MM.1S (cell line): ENCODE results near the gene KCNH1.

Experiments used
- DNase-seq: peaks from one replicate; pipeline ENCODE4 v3.0.0-alpha.2; 2015
- H2AFZ ChIP-seq: fragments of 300-600 bp; sonication (generic); 2 replicates; pipeline ENCODE4 v1.6.0; 2016; ENCODE audit warnings: antibody characterized with exemption, low read length
- H3F3A ChIP-seq: fragments of 300-600 bp; sonication (generic); 2 replicates; pipeline ENCODE4 v1.6.1; 2016; ENCODE audit warnings: mild to moderate bottlenecking, antibody characterized with exemption, low read length, moderate library complexity, mixed read lengths; ENCODE audit not compliant: insufficient read depth
- H3K27ac ChIP-seq: fragments of 300-600 bp; sonication (generic); 2 replicates; pipeline ENCODE4 v1.5.1; 2016; ENCODE audit warnings: mild to moderate bottlenecking, low read length
- H3K27me3 ChIP-seq: fragments of 300-600 bp; sonication (generic); replicated peaks from 2 replicates; pipeline ENCODE4 v1.6.0; 2016; ENCODE audit warnings: low read length; ENCODE audit not compliant: insufficient read depth
- H3K36me3 ChIP-seq: fragments of 300-600 bp; sonication (generic); replicated peaks from 2 replicates; pipeline ENCODE4 v1.6.1; 2016; ENCODE audit warnings: mild to moderate bottlenecking, low read length, mixed read lengths; ENCODE audit not compliant: insufficient read depth
- H3K4me1 ChIP-seq: fragments of 300-600 bp; sonication (generic); 2 replicates; pipeline ENCODE4 v1.6.1; 2016; ENCODE audit warnings: low read length, mixed read lengths
- H3K4me2 ChIP-seq: fragments of 300-600 bp; sonication (generic); 2 replicates; pipeline ENCODE4 v1.6.0; 2016; ENCODE audit warnings: low read depth, low read length
- H3K4me3 ChIP-seq: fragments of 300-600 bp; sonication (generic); 2 replicates; pipeline ENCODE4 v1.5.1; 2016; ENCODE audit warnings: low read length, mixed read lengths
- H3K79me2 ChIP-seq: fragments of 300-600 bp; sonication (generic); 2 replicates; pipeline ENCODE4 v1.6.1; 2016; ENCODE audit warnings: mixed run types, low read length, mixed read lengths
- H3K9ac ChIP-seq: fragments of 300-600 bp; sonication (generic); 2 replicates; pipeline ENCODE4 v1.6.1; 2016; ENCODE audit warnings: low read length, mixed read lengths
- H3K9me2 ChIP-seq: fragments of 300-600 bp; sonication (generic); replicated peaks from 2 replicates; pipeline ENCODE4 v1.6.1; 2016; ENCODE audit warnings: mild to moderate bottlenecking, low read length, mixed read lengths; ENCODE audit not compliant: insufficient read depth
- H3K9me3 ChIP-seq: fragments of 300-600 bp; sonication (generic); replicated peaks from 2 replicates; pipeline ENCODE4 v1.6.1; 2016; ENCODE audit warnings: mild to moderate bottlenecking, low read length, mixed read lengths; ENCODE audit not compliant: insufficient read depth
- H4K20me1 ChIP-seq: fragments of 300-600 bp; sonication (generic); 2 replicates; pipeline ENCODE4 v1.6.1; 2016; ENCODE audit warnings: mild to moderate bottlenecking, low read length, moderate library complexity, mixed read lengths; ENCODE audit not compliant: insufficient read depth
- EZH2 ChIP-seq: fragments of 300-600 bp; sonication (generic); optimal IDR thresholded peaks from 2 replicates; pipeline ENCODE3; 2017; ENCODE audit warnings: low read depth, mild to moderate bottlenecking, antibody characterized with exemption, low read length, mixed read lengths
- EZH2phosphoT487 ChIP-seq: fragments of 300-600 bp; sonication (generic); IDR thresholded peaks from 2 replicates; pipeline ENCODE4 v1.6.1; 2018; ENCODE audit warnings: antibody characterized with exemption, low read length
- TF ChIP-seq, protein P1 (sequence below): fragments of 300-600 bp; sonication (generic); IDR thresholded peaks from 2 replicates; pipeline ENCODE4 v1.5.1; 2016; ENCODE audit warnings: antibody characterized with exemption, low read length, mixed read lengths

Gene KCNH1

DNA sequence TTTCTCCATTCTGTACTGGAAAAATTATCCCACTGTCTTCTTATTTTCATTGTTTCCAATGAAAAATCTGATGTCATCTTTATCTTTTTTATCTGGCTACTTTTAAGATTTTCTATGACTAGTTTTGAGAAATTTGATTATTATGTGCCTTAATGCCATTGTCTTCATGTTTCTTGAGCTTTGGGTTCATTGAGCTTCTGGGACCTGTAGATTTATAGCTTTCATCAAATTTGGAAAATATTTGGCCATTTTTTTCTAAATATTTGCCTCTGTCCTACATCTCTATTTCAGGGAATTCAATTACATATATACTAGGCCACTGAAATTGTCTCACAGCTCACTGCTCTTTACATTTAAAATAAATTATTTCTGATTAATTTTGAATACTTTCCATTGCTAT lies 38.7 kb upstream of the KCNH1 start:
- no peaks in the 10 kb centered on the region for H3K9me2 ChIP-seq
- no peak for DNase-seq
- H3K27ac ChIP-seq, result no peak overlapping the region
- no peaks in the 10 kb centered on the region for H3K9me3 ChIP-seq
- H3K27me3 ChIP-seq, result no peaks in the 10 kb centered on the region
- no peak overlapping the region for H3K4me2 ChIP-seq
- H3K9ac ChIP-seq, result no peak overlapping the region
- H2AFZ ChIP-seq, result no peak overlapping the region
- H3K4me1 ChIP-seq, result no peaks in the 10 kb centered on the region
- no peaks in the 10 kb centered on the region for H4K20me1 ChIP-seq
- TF ChIP-seq, protein P1, sequence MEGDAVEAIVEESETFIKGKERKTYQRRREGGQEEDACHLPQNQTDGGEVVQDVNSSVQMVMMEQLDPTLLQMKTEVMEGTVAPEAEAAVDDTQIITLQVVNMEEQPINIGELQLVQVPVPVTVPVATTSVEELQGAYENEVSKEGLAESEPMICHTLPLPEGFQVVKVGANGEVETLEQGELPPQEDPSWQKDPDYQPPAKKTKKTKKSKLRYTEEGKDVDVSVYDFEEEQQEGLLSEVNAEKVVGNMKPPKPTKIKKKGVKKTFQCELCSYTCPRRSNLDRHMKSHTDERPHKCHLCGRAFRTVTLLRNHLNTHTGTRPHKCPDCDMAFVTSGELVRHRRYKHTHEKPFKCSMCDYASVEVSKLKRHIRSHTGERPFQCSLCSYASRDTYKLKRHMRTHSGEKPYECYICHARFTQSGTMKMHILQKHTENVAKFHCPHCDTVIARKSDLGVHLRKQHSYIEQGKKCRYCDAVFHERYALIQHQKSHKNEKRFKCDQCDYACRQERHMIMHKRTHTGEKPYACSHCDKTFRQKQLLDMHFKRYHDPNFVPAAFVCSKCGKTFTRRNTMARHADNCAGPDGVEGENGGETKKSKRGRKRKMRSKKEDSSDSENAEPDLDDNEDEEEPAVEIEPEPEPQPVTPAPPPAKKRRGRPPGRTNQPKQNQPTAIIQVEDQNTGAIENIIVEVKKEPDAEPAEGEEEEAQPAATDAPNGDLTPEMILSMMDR, result no peak
- no peak for TF ChIP-seq EZH2phosphoT487
- TF ChIP-seq EZH2, result no peak
- H3K79me2 ChIP-seq, result no peaks in the 10 kb centered on the region
- no peaks in the 10 kb centered on the region for H3F3A ChIP-seq
- no peaks in the 10 kb centered on the region for H3K36me3 ChIP-seq
- H3K4me3 ChIP-seq, result no peak overlapping the region

DNA sequence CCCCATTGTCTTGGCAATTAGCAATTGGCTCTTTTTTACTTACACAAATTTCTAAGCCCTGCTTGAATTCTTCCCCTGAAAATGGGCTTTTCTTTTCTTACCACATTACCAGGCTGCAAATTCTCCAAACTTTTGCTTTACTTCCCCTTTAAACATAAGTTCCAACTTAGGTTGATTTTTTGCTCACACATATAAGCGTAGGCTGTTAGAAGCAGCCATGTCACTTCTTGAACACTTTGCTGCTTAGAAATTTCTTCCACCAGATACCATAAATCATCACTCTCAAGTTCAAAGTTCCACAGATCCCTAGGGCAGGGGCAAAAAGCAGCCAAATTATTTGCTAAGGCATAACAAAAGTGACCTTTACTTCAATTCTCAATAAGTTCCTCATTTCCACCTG lies 35.4 kb upstream of the KCNH1 start:
- H3K27me3 ChIP-seq, result no peaks in the 10 kb centered on the region
- no peak overlapping the region for H3K4me2 ChIP-seq
- TF ChIP-seq, protein P1, result no peak
- TF ChIP-seq EZH2 (no peak), EZH2phosphoT487 (no peak)
- H3K9me3 ChIP-seq, result no peaks in the 10 kb centered on the region
- no peaks in the 10 kb centered on the region for H3K9me2 ChIP-seq
- H4K20me1 ChIP-seq, result no peaks in the 10 kb centered on the region
- H3K9ac ChIP-seq, result no peak overlapping the region
- no peak overlapping the region for H3K4me3 ChIP-seq
- no peak for DNase-seq
- H3K79me2 ChIP-seq, result no peaks in the 10 kb centered on the region
- H3K4me1 ChIP-seq, result no peaks in the 10 kb centered on the region
- H3K27ac ChIP-seq, result no peak overlapping the region
- no peaks in the 10 kb centered on the region for H3F3A ChIP-seq
- no peak overlapping the region for H2AFZ ChIP-seq
- H3K36me3 ChIP-seq, result no peaks in the 10 kb centered on the region

DNA sequence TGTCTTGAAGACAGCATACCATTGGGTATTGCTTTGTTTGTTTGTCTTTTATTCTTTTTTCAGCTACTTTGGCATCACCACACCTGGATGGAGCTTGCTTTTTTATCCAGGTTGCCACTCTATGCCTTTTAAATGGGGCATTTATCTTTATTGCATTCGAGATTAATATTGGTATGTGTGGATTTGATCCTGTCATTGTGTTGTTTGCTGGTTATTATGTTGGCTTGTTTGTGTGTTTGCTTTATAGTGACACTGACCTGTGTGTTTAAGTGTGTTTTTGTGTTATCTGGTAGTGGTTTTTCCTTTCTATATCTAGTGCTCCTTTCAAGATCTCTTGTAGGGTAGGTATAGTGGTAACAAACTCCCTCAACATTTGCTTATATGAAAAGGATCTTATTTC lies 24.9 kb upstream of the KCNH1 start:
- Histone ChIP-seq H3K9me3 (no peaks in the 10 kb centered on the region), H4K20me1 (no peaks in the 10 kb centered on the region), H2AFZ (no peak overlapping the region), H3F3A (no peaks in the 10 kb centered on the region), H3K4me1 (no peaks in the 10 kb centered on the region), H3K79me2 (no peaks in the 10 kb centered on the region), H3K9ac (no peak overlapping the region), H3K4me2 (no peak overlapping the region), H3K27ac (no peak overlapping the region), H3K27me3 (no peaks in the 10 kb centered on the region), H3K4me3 (no peak overlapping the region), H3K36me3 (no peaks in the 10 kb centered on the region), H3K9me2 (no peaks in the 10 kb centered on the region)
- DNase-seq, result no peak
- TF ChIP-seq EZH2phosphoT487 (no peak), EZH2 (no peak)
- TF ChIP-seq, protein P1, result no peak

DNA sequence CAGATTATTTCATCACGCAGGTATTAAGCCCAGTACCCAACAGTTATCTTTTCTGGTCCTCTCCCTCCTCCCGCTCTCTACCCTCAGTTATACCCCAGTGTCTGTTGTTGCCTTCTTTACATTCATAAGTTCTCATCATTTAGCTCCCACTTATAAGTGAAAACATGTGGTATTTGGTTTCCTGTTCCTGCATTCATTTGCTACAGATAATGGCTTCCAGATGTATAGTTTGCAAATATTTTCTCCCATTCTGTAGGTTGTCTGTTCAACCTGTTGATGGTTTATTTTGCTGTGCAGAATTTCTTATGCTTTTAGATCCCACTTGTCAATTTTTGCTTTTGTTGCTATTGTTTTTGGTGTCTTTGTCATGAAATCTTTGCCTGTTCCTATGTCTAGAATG lies 21.1 kb upstream of the KCNH1 start:
- Histone ChIP-seq H2AFZ (no peak overlapping the region), H3F3A (no peaks in the 10 kb centered on the region), H3K4me1 (no peaks in the 10 kb centered on the region), H3K9ac (no peak overlapping the region), H3K4me3 (no peak overlapping the region), H3K27me3 (no peaks in the 10 kb centered on the region), H3K36me3 (no peaks in the 10 kb centered on the region), H3K9me2 (no peaks in the 10 kb centered on the region), H4K20me1 (no peaks in the 10 kb centered on the region), H3K9me3 (no peaks in the 10 kb centered on the region), H3K4me2 (no peak overlapping the region), H3K79me2 (no peaks in the 10 kb centered on the region), H3K27ac (no peak overlapping the region)
- TF ChIP-seq EZH2 (no peak), EZH2phosphoT487 (no peak)
- TF ChIP-seq, protein P1, result no peak
- no peak for DNase-seq
